ENCODE data around the gene SRPRB. TPM values are rescaled to one million over a fixed set of nuclear protein-coding genes. Genes with fewer than 3 reads are reported as not detected.

Gene SRPRB
- polyA plus RNA-seq, 2 of the 4 experiments (the other 2 are of a cell fraction): 41.9 to 64.6 TPM

GRCh38 chr3:133838296-133838789, 32.7 kb downstream of the SRPRB start:
- no peak for DNase-seq (ENCODE audit: low read depth in 1 of 2, low spot score in 1 of 2)
- no peak overlapping the region for H3K4me2 ChIP-seq
- 69% methylated on average over 4 of the region's 4 CpGs for WGBS (ENCODE audit: missing lambda C conversion rate)
- H3K4me3 ChIP-seq: no peak overlapping the region
- TF ChIP-seq BCL3 (IDR thresholded peaks at IDR 0.05) (no peak), ZFP36 (IDR thresholded peaks at IDR 0.05; ENCODE audit: borderline replicate concordance, partially characterized antibody) (no peak), MYC (IDR thresholded peaks at IDR 0.05; ENCODE audit: borderline replicate concordance, low read length) (no peak), REST (IDR thresholded peaks at IDR 0.05) (no peak), TFCP2L1 (CRISPR knock-in tag; IDR thresholded peaks at IDR 0.05) (no peak), TP53 (CRISPR knock-in tag; IDR thresholded peaks at IDR 0.05) (no peak), E2F6 (IDR thresholded peaks at IDR 0.05; ENCODE audit: borderline replicate concordance, low read depth) (no peak), CTCF (IDR thresholded peaks at IDR 0.05) (no peak), CBX2 (IDR thresholded peaks at IDR 0.05; ENCODE audit: borderline replicate concordance, low read depth) (no peak), MAX (IDR thresholded peaks at IDR 0.05) (no peak), RNF2 (IDR thresholded peaks at IDR 0.05; ENCODE audit: borderline replicate concordance, low read depth) (no peak), FOXS1 (CRISPR knock-in tag; IDR thresholded peaks at IDR 0.05) (no peak), SREBF2 (IDR thresholded peaks at IDR 0.05) (no peak), PHF8 (IDR thresholded peaks at IDR 0.05; ENCODE audit: borderline replicate concordance, low read depth) (no peak), FOSL2 (IDR thresholded peaks at IDR 0.05) (no peak), FOSL2 (CRISPR knock-in tag; IDR thresholded peaks at IDR 0.05) (no peak), NR3C1 (IDR thresholded peaks at IDR 0.05) (no peak), RAD21 (conservative IDR thresholded peaks at IDR 0.05 in 1 of 2, IDR thresholded peaks at IDR 0.05 in 1 of 2) (no peak)
- ChIA-PET CTCF (no interaction called here), POLR2A (no interaction called here)
- ATAC-seq: no peak
- H3K4me1 ChIP-seq: no peaks in the 10 kb centered on the region
- no peaks in the 10 kb centered on the region for H3K9me3 ChIP-seq
- no peak for FAIRE-seq
- H3K27ac ChIP-seq: no peak overlapping the region

All from A549 (cell line).